Measurements from ENCODE around the gene SATB2. TPM values are rescaled to one million over a fixed set of nuclear protein-coding genes. Genes with fewer than 3 reads are reported as not detected.
A peak's percentile ranks its signal among the peaks of the same experiment; 100 is the strongest.

The SATB2 gene
- total RNA-seq, 1 donor from 2014 or later = 3.9 TPM

DNA sequence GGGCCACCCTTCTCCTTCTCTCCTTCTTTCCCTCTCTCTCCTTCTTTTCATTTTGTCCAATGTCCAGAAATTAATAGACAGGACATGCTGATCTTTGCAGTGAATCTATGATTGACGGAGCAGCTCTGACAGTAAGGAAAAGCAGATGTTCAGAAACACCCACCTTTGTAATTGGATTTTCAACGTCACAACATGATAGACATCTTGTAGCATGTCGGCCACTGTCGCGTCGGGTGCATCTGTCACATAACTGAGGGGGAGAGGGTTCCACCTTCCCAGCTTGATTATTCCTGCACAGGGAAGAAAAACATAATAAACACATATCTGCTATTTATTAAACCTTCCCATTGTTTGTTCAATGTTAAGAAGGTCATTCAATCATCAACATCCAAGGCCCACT is 76.2 kb downstream of the SATB2 start:
- intact Hi-C loops (cut with DNase I) = no loop called here
- no peak for ATAC-seq
- no peaks in the 10 kb centered on the region for H3K36me3 ChIP-seq
- no peak overlapping the region for H3K4me3 ChIP-seq
- TF ChIP-seq, protein P1, sequence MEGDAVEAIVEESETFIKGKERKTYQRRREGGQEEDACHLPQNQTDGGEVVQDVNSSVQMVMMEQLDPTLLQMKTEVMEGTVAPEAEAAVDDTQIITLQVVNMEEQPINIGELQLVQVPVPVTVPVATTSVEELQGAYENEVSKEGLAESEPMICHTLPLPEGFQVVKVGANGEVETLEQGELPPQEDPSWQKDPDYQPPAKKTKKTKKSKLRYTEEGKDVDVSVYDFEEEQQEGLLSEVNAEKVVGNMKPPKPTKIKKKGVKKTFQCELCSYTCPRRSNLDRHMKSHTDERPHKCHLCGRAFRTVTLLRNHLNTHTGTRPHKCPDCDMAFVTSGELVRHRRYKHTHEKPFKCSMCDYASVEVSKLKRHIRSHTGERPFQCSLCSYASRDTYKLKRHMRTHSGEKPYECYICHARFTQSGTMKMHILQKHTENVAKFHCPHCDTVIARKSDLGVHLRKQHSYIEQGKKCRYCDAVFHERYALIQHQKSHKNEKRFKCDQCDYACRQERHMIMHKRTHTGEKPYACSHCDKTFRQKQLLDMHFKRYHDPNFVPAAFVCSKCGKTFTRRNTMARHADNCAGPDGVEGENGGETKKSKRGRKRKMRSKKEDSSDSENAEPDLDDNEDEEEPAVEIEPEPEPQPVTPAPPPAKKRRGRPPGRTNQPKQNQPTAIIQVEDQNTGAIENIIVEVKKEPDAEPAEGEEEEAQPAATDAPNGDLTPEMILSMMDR (IDR thresholded peaks at IDR 0.05) = no peak
- H3K27ac ChIP-seq = no peak overlapping the region
- no peaks in the 10 kb centered on the region for H3K9me3 ChIP-seq
- no peaks in the 10 kb centered on the region for H3K4me1 ChIP-seq
- H3K27me3 ChIP-seq = no peaks in the 10 kb centered on the region
- no peak for DNase-seq

DNA sequence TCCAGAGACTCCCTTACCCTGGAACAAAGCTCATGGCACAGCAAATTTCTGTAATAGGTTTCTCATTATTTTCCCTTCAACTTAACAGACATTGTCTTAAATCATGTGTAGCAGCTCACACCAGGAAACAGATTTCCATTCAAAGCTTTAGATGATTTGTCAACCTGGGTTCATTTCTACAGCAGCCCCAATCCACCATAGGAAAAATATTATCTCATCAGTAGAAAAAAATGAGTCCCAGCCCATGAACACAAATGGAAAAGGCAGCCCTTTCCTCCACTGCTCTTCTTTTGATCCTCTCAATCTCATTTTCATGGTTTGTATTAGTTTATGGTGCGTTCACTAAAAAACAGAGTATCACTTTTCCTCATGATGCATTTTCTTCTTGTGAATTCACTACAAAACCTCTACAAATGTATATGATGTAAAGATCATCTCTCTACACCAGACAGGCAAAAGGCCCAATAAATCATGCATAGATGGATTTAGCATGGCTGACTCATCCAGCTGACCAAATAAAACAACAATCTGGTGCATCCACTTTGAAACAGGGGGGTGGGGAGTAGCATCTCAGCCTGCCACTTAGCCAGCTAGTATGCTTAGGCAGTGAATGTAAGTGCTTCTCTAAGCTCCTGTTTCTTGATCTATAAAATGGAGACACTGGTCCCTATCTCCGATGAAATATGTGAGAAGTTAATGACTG is 78.6 kb downstream of the SATB2 start:
- Histone ChIP-seq H3K9me3 (no peaks in the 10 kb centered on the region), H3K27ac (no peak overlapping the region), H3K4me1 (no peaks in the 10 kb centered on the region), H3K27me3 (no peaks in the 10 kb centered on the region), H3K36me3 (no peaks in the 10 kb centered on the region), H3K4me3 (no peak overlapping the region)
- DNase-seq (no peak), ATAC-seq (no peak)
- intact Hi-C loops (cut with DNase I) = no loop called here
- TF ChIP-seq, protein P1 (IDR thresholded peaks at IDR 0.05) = no peak

GRCh38 chr2:199370150-199370780 is 87.5 kb downstream of the SATB2 start:
- TF ChIP-seq, protein P1 (IDR thresholded peaks at IDR 0.05) = no peak
- Histone ChIP-seq H3K27ac (no peak overlapping the region), H3K4me1 (no peaks in the 10 kb centered on the region), H3K9me3 (no peaks in the 10 kb centered on the region), H3K4me3 (no peak overlapping the region), H3K27me3 (no peaks in the 10 kb centered on the region), H3K36me3 (no peaks in the 10 kb centered on the region)
- no peak for ATAC-seq
- intact Hi-C loops (cut with DNase I) = no loop called here
- no peak for DNase-seq

GRCh38 chr2:199366406-199366805 is 91.3 kb downstream of the SATB2 start:
- no peaks in the 10 kb centered on the region for H3K27me3 ChIP-seq
- intact Hi-C loops (cut with DNase I) = no loop called here
- DNase-seq (no peak), ATAC-seq (peak; percentile 51)
- no peak overlapping the region for H3K4me3 ChIP-seq
- TF ChIP-seq, protein P1 (IDR thresholded peaks at IDR 0.05) = no peak
- no peaks in the 10 kb centered on the region for H3K9me3 ChIP-seq
- H3K4me1 ChIP-seq = no peaks in the 10 kb centered on the region
- no peaks in the 10 kb centered on the region for H3K36me3 ChIP-seq
- H3K27ac ChIP-seq = no peak overlapping the region

DNA sequence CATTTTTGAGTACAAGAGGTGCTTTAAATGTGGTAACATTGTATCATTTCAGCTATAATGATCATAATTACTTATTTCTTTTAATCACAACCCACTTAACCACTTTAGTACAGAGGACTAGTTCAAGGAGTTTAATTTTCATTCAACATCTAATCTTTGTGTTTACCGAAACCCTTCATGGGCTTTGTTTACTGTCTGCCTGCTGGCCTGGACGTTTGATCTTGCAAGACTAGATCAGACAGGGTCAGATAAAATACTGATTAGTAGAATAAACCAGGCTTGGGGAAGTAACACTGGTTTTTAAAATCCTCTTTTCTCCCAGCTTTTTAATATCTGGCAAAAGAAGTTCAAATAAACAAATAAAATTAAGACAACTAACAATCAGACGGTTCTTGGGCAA is 93.6 kb downstream of the SATB2 start:
- intact Hi-C loops (cut with DNase I) = no loop called here
- Histone ChIP-seq H3K27ac (no peak overlapping the region), H3K4me3 (no peak overlapping the region), H3K9me3 (no peaks in the 10 kb centered on the region), H3K36me3 (no peaks in the 10 kb centered on the region), H3K4me1 (no peaks in the 10 kb centered on the region), H3K27me3 (no peaks in the 10 kb centered on the region)
- ATAC-seq = no peak
- no peak for DNase-seq
- TF ChIP-seq, protein P1 (IDR thresholded peaks at IDR 0.05) = no peak

All from upper lobe of right lung (tissue), 1 donor.